Stomach smooth muscle (tissue), 2 donors: ENCODE data around the gene RNF151.

ENCODE experiments used
- H3K27ac ChIP-seq: one replicate; pipeline ENCODE4 v1.7.0; 2013; ENCODE audit warnings: mild to moderate bottlenecking, low read length, inconsistent platforms
- H3K27me3 ChIP-seq, 2 donors: one replicate each; pipeline ENCODE4 v1.7.0; 2013; ENCODE audit warnings: low read length in 2 of 2; ENCODE audit not compliant: insufficient read depth in 2 of 2, control insufficient read depth in 1 of 2
- H3K36me3 ChIP-seq, 2 donors: one replicate each; pipeline ENCODE4 v1.7.0; 2013; ENCODE audit warnings: low read length in 2 of 2; ENCODE audit not compliant: control insufficient read depth in 2 of 2, insufficient read depth in 2 of 2
- H3K4me1 ChIP-seq: one replicate; pipeline ENCODE4 v1.7.0; 2013; ENCODE audit warnings: low read length; ENCODE audit not compliant: control insufficient read depth, insufficient read depth
- H3K4me3 ChIP-seq, 2 donors: one replicate each; pipeline ENCODE4 v1.7.0; 2013; ENCODE audit warnings: low read length in 2 of 2
- H3K9ac ChIP-seq, 2 donors: one replicate each; pipeline ENCODE4 v1.7.0; 2013; ENCODE audit warnings: low read length in 2 of 2, mild to moderate bottlenecking in 1 of 2
- H3K9me3 ChIP-seq, 2 donors: one replicate each; pipeline ENCODE4 v1.7.0; 2013; ENCODE audit warnings: low read length in 2 of 2; ENCODE audit not compliant: control insufficient read depth in 2 of 2
- donor health status: healthy.
- donor health status: Pancreatic carcinoma.

The RNF151 gene

GRCh38 chr16:1973461-1974156, 7.0 kb downstream of the RNF151 start:
- H3K4me1 ChIP-seq = peaks cover 20% of the 10 kb centered on the region
- H3K27me3 ChIP-seq = peaks cover 15 to 24% of the 10 kb centered on the region in 2 donors
- no peak overlapping the region for H3K27ac ChIP-seq
- no peak overlapping the region for H3K4me3 ChIP-seq
- H3K9ac ChIP-seq = no peak overlapping the region
- H3K36me3 ChIP-seq = peaks cover 35 to 39% of the 10 kb centered on the region in 2 donors
- no peaks in the 10 kb centered on the region for H3K9me3 ChIP-seq

- peaks cover 35 to 39% of the 10 kb centered on the region in 2 donors for H3K36me3 ChIP-seq
- peaks cover 23 to 27% of the 10 kb centered on the region in 2 donors for H3K27me3 ChIP-seq
These were observed 7.8 kb downstream of the RNF151 start for GRCh38 chr16:1974157-1975070.

GRCh38 chr16:1975432-1976215, 9.0 kb downstream of the RNF151 start:
- H3K9ac ChIP-seq = no peak overlapping the region
- H3K4me1 ChIP-seq = peaks cover 24% of the 10 kb centered on the region
- H3K27ac ChIP-seq = no peak overlapping the region
- H3K9me3 ChIP-seq = no peaks in the 10 kb centered on the region
- peaks cover 35 to 37% of the 10 kb centered on the region in 2 donors for H3K27me3 ChIP-seq
- no peak overlapping the region for H3K4me3 ChIP-seq
- peaks cover 35 to 39% of the 10 kb centered on the region in 2 donors for H3K36me3 ChIP-seq

More at GRCh38 chr16:1974157-1975070, 7.8 kb downstream of the RNF151 start:
- no peak overlapping the region for H3K4me3 ChIP-seq
- no peaks in the 10 kb centered on the region for H3K9me3 ChIP-seq
- no peak overlapping the region for H3K27ac ChIP-seq
- H3K4me1 ChIP-seq = peaks cover 20% of the 10 kb centered on the region
- no peak overlapping the region for H3K9ac ChIP-seq

GRCh38 chr16:1976216-1976520, 9.5 kb downstream of the RNF151 start:
- Histone ChIP-seq H3K27me3 (peaks cover 41 to 42% of the 10 kb centered on the region in 2 donors), H3K9ac (no peak overlapping the region), H3K4me1 (peaks cover 19% of the 10 kb centered on the region), H3K4me3 (no peak overlapping the region), H3K9me3 (no peaks in the 10 kb centered on the region), H3K36me3 (peaks cover 35 to 39% of the 10 kb centered on the region in 2 donors), H3K27ac (no peak overlapping the region)

GRCh38 chr16:1976951-1977874, 10.6 kb downstream of the RNF151 start:
- H3K9me3 ChIP-seq = no peaks in the 10 kb centered on the region
- peaks cover 51 to 52% of the 10 kb centered on the region in 2 donors for H3K27me3 ChIP-seq
- peaks cover 19% of the 10 kb centered on the region for H3K4me1 ChIP-seq
- H3K9ac ChIP-seq = no peak overlapping the region
- H3K4me3 ChIP-seq = no peak overlapping the region
- peaks cover 35 to 39% of the 10 kb centered on the region in 2 donors for H3K36me3 ChIP-seq
- no peak overlapping the region for H3K27ac ChIP-seq

- Histone ChIP-seq H3K36me3 (peaks cover 35 to 39% of the 10 kb centered on the region in 2 donors), H3K27ac (no peak overlapping the region), H3K4me1 (peaks cover 12% of the 10 kb centered on the region)
These were observed 11.2 kb downstream of the RNF151 start for GRCh38 chr16:1977875-1978268.

GRCh38 chr16:1978476-1979120, 11.9 kb downstream of the RNF151 start:
- Histone ChIP-seq H3K4me3 (no peak overlapping the region), H3K9ac (no peak overlapping the region), H3K9me3 (no peaks in the 10 kb centered on the region), H3K4me1 (peaks cover 11% of the 10 kb centered on the region), H3K27ac (no peak overlapping the region), H3K27me3 (peaks cover 53 to 58% of the 10 kb centered on the region in 2 donors), H3K36me3 (peaks cover 35 to 39% of the 10 kb centered on the region in 2 donors)

More at GRCh38 chr16:1977875-1978268, 11.2 kb downstream of the RNF151 start:
- Histone ChIP-seq H3K27me3 (peaks cover 51 to 56% of the 10 kb centered on the region in 2 donors), H3K9ac (no peak overlapping the region), H3K9me3 (no peaks in the 10 kb centered on the region), H3K4me3 (no peak overlapping the region)

GRCh38 chr16:1979271-1980029, 12.8 kb downstream of the RNF151 start:
- no peak overlapping the region for H3K27ac ChIP-seq
- peaks cover 35 to 36% of the 10 kb centered on the region in 2 donors for H3K36me3 ChIP-seq
- no peaks in the 10 kb centered on the region for H3K9me3 ChIP-seq
- H3K27me3 ChIP-seq = peaks cover 51 to 55% of the 10 kb centered on the region in 2 donors
- H3K4me1 ChIP-seq = peaks cover 12% of the 10 kb centered on the region
- H3K4me3 ChIP-seq = no peak overlapping the region
- no peak overlapping the region for H3K9ac ChIP-seq
